Right atrium auricular region (tissue), 2 donors: ENCODE results near the gene NBL1. TPM values are rescaled to one million over a fixed set of nuclear protein-coding genes. Genes with fewer than 3 reads are reported as not detected.
A peak's percentile ranks its signal among the peaks of the same experiment; 100 is the strongest.

Experiments
- DNase-seq: peaks from one replicate; pipeline ENCODE4 v3.0.0-alpha.2; 2019; ENCODE audit warnings: low spot score
- H3K27ac ChIP-seq, 2 donors: fragments of 200-600 bp; sonication (generic); 1 replicate in 1 of 2; 2 replicates in 1 of 2; pipeline ENCODE4 v1.5.1; 2016 to 2019
- H3K27me3 ChIP-seq, 2 donors: fragments of 200-600 bp; sonication (generic); one replicate each; pipeline versions ENCODE4 v1.5.1 to v1.6.0; 2017 to 2019
- H3K36me3 ChIP-seq: fragments of 200-600 bp; sonication (generic); one replicate; pipeline ENCODE4 v1.5.1; 2016
- H3K4me1 ChIP-seq, 2 donors: fragments of 200-600 bp; sonication (generic); one replicate each; pipeline versions ENCODE4 v1.5.1 to v1.6.0; 2017 to 2019
- H3K4me3 ChIP-seq, 2 donors: fragments of 200-600 bp; sonication (generic); 1 replicate in 1 of 2; 2 replicates in 1 of 2; pipeline ENCODE4 v1.5.1; 2017 to 2019; ENCODE audit warnings: mild to moderate bottlenecking in 1 of 2, moderate library complexity in 1 of 2
- H3K9me3 ChIP-seq, 2 donors: fragments of 200-600 bp; sonication (generic); one replicate each; pipeline ENCODE4 v1.5.1; 2019
- total RNA-seq, 2 donors: library from RNA; depleted of rRNA; stranded (reverse); fragments of >200 nt; gene quantifications; one replicate each; pipeline ENCODE4 v1.1.0, GENCODE V29; 2016
- TF ChIP-seq, protein P1 (sequence below), 2 donors: fragments of 200-600 bp; sonication (generic); IDR thresholded peaks; one replicate each; pipeline ENCODE4 v1.5.1; 2019; ENCODE audit warnings: antibody characterized with exemption in 2 of 2

Gene NBL1
- total RNA-seq, 2 donors from 2014 or later: 19.5 to 57.2 TPM

DNA sequence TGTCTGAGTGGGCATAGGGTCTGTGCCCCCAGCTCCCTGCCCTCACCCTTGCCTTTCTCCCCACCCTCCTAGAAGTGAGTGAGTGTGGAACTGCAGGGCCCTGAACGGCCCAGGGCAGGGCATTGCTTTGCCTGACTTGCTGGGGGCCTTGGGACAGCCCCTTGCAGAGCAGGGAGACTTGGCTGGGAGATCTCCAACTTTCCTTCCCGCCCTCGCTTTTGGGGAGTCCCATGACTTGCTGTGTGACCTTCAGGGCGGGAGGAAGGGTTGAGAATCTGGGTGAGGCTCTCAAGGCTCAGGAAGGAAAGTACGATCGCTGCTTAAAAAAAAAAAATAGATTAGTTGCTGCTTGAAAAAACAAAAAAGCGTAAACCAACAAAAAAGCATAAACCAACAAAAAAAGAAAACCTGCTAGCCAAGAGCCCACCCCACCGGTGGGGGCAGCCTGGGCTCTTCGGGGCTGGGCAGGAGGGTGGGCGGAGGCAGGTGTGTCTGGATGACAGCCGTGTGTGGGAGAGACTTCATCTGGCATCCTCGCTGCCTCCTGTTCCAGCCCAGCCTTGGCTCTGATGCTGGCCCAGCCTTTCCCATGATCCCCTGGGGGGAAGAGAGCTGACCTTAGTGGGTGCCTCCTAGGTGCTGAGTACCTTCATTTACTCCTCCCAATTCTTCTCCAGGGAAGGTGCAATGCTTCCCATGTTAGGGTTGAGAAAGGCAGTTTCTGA lies 6.5 kb downstream of the NBL1 start:
- Histone ChIP-seq H3K27me3 (no peaks in the 10 kb centered on the region), H3K4me1 (peaks cover 0 to 84% of the 10 kb centered on the region in 2 donors), H3K27ac (peak overlapping the region; percentile 71 to 77), H3K4me3 (peak overlapping the region in 1 of 2 donors; percentile 7), H3K9me3 (no peaks in the 10 kb centered on the region), H3K36me3 (peaks cover 3% of the 10 kb centered on the region)
- no peak for DNase-seq
- TF ChIP-seq, protein P1, sequence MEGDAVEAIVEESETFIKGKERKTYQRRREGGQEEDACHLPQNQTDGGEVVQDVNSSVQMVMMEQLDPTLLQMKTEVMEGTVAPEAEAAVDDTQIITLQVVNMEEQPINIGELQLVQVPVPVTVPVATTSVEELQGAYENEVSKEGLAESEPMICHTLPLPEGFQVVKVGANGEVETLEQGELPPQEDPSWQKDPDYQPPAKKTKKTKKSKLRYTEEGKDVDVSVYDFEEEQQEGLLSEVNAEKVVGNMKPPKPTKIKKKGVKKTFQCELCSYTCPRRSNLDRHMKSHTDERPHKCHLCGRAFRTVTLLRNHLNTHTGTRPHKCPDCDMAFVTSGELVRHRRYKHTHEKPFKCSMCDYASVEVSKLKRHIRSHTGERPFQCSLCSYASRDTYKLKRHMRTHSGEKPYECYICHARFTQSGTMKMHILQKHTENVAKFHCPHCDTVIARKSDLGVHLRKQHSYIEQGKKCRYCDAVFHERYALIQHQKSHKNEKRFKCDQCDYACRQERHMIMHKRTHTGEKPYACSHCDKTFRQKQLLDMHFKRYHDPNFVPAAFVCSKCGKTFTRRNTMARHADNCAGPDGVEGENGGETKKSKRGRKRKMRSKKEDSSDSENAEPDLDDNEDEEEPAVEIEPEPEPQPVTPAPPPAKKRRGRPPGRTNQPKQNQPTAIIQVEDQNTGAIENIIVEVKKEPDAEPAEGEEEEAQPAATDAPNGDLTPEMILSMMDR (IDR thresholded peaks at IDR 0.05): no peak

DNA sequence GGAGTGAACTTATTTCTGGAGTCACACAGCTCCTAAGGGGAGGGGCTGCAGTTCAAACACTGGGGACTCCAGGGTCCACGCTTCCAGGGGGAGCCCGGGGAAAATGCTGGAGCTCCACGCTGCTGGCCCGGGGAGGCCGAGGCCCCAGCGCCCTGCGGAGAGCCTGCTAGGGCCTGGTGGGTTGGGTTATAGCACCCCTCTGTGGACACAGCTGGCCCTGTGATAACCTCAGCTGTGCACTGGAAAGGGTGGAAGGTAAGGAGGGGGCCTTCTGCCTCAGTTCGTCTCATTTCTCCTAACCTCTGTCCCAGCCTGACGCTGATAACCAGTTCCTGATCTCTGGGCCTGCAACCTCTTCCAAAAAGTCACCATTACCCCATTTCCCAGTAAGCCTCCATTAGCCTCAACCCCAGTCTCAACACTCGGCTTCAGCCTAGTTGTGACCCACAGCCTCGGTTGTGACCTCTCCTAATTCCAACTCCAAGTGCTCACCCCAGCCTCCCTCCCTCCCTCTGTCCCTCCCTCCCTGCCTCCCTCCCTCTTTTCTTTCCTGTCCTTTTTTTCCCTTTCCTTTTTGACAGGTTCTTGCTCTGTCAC lies 7.1 kb downstream of the NBL1 start:
- TF ChIP-seq, protein P1 (IDR thresholded peaks at IDR 0.05): peak; percentile 49 to 86
- no peaks in the 10 kb centered on the region for H3K9me3 ChIP-seq
- peak overlapping the region; percentile 71 to 77 for H3K27ac ChIP-seq
- DNase-seq: no peak
- peaks cover 7% of the 10 kb centered on the region for H3K36me3 ChIP-seq
- H3K27me3 ChIP-seq: no peaks in the 10 kb centered on the region
- peak overlapping the region in 1 of 2 donors; percentile 7 for H3K4me3 ChIP-seq
- H3K4me1 ChIP-seq: peaks cover 0 to 78% of the 10 kb centered on the region in 2 donors

DNA sequence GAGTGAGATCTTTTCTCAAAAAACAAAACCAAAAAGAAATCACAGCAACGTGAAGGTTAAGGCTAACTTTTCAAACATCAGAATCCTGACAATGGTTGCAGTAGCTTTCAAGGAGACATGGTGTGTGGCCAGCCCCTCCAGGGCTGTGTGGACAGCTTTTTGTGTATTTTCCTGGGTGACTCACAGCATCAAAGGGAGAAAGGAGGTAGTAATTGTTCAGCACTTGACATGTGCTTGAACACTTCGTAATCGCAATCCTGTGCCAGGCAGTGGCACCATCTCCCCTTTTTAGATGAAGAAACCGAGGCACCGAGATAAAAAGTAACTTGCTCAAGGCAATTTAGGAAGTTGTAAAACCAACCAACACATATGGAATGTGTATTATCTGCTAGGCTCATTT lies 10.3 kb downstream of the NBL1 start:
- H3K27ac ChIP-seq: no peak overlapping the region
- H3K36me3 ChIP-seq: peaks cover 17% of the 10 kb centered on the region
- TF ChIP-seq, protein P1 (IDR thresholded peaks at IDR 0.05): no peak
- H3K9me3 ChIP-seq: no peaks in the 10 kb centered on the region
- H3K27me3 ChIP-seq: no peaks in the 10 kb centered on the region
- DNase-seq: no peak
- no peak overlapping the region for H3K4me3 ChIP-seq
- peaks cover 0 to 50% of the 10 kb centered on the region in 2 donors for H3K4me1 ChIP-seq

DNA sequence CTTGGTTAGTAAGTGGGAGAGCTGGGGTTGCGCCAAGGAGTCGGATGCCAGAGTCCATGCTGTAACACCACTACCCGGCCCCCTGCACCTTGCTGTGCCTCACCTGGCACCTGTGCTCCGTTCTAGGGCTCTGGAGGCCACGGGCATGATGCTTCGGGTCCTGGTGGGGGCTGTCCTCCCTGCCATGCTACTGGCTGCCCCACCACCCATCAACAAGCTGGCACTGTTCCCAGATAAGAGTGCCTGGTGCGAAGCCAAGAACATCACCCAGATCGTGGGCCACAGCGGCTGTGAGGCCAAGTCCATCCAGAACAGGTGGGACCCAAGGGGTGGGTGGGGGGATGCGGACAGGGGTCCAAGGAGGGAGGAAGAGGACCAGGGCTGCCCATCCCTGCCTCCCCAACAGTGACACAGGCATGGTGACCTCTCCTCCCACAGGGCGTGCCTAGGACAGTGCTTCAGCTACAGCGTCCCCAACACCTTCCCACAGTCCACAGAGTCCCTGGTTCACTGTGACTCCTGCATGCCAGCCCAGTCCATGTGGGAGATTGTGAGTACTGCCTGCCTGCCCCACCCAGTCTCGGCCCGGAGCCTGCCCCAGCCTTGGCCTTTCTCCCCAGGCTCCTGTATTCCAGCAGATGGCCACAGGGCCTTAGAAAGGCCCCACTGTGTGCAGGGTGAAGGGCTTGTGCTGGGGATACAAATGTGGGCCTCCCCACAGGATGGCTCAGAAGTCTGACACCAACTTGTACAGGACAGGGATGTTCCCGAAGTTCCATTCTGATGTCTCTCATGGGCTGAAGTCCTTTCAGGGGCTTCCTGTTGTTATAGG lies 11.0 kb downstream of the NBL1 start:
- no peak overlapping the region for H3K27ac ChIP-seq
- H3K27me3 ChIP-seq: no peaks in the 10 kb centered on the region
- H3K4me3 ChIP-seq: no peak overlapping the region
- TF ChIP-seq, protein P1 (IDR thresholded peaks at IDR 0.05): no peak
- DNase-seq: no peak
- H3K4me1 ChIP-seq: peaks cover 0 to 48% of the 10 kb centered on the region in 2 donors
- H3K36me3 ChIP-seq: peaks cover 17% of the 10 kb centered on the region
- no peaks in the 10 kb centered on the region for H3K9me3 ChIP-seq

DNA sequence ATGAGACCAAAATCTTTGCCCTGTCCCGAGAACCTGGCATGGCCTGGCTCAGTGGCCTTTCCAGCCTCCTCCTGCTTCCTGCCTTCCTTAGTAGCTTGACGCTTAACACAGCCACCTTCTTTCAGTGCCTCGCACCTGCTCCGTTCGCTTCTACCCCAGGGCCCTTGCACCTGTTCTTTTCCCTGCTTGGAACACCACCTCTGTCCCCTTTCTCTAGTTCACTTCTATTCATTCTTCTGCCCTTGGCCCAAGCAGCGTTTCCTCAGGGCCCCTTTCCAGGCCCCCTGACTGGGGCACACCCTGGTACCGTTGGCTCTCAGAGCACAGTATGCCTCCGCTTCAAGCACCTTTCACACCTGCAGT lies 11.6 kb downstream of the NBL1 start:
- no peak for DNase-seq
- no peak overlapping the region for H3K4me3 ChIP-seq
- H3K4me1 ChIP-seq: peaks cover 0 to 42% of the 10 kb centered on the region in 2 donors
- H3K27ac ChIP-seq: no peak overlapping the region
- no peaks in the 10 kb centered on the region for H3K9me3 ChIP-seq
- H3K36me3 ChIP-seq: peaks cover 17% of the 10 kb centered on the region
- H3K27me3 ChIP-seq: no peaks in the 10 kb centered on the region
- TF ChIP-seq, protein P1 (IDR thresholded peaks at IDR 0.05): no peak
